Measurements from ENCODE around the gene STEAP1B. TPM values are rescaled to one million over a fixed set of nuclear protein-coding genes. Genes with fewer than 3 reads are reported as not detected.

The STEAP1B gene
- total and polyA plus RNA-seq, 8 donors = not detected

GRCh38 chr7:22444181-22444971 is 55.6 kb downstream of the STEAP1B start:
- intact Hi-C loops (cut with DNase I) = no loop called here
- Histone ChIP-seq H3K36me3 (no peaks in the 10 kb centered on the region), H3K4me1 (peaks cover 11 to 49% (median 32%) of the 10 kb centered on the region in 3 donors), H3K9me3 (no peaks in the 10 kb centered on the region), H3K4me3 (no peak overlapping the region), H3K27ac (peak overlapping the region; percentile 68 to 87 (median 77)), H3K27me3 (no peaks in the 10 kb centered on the region)
- DNase-seq (peak in 4 of 6 donors; percentile 46 to 77 (median 62)), ATAC-seq (peak; percentile 52 to 80 (median 72)), FAIRE-seq (no peak)
- TF ChIP-seq CTCF (IDR thresholded peaks at IDR 0.05) = no peak
- 66 to 68% methylated on average over 13 of the region's 13 CpGs for WGBS, 2 donors

- Histone ChIP-seq H3K27ac (peak overlapping the region; percentile 68 to 87 (median 77)), H3K9me3 (no peaks in the 10 kb centered on the region), H3K36me3 (no peaks in the 10 kb centered on the region), H3K27me3 (no peaks in the 10 kb centered on the region), H3K4me3 (no peak overlapping the region), H3K4me1 (peaks cover 11 to 49% (median 32%) of the 10 kb centered on the region in 3 donors)
- DNase-seq = no peak
- WGBS, 2 donors = 67 to 69% methylated on average over 7 of the region's 7 CpGs
- intact Hi-C loops (cut with DNase I) = no loop called here
- no peak for FAIRE-seq
- TF ChIP-seq CTCF (IDR thresholded peaks at IDR 0.05) = no peak
- ATAC-seq = peak in 1 of 4 donors; percentile 34
Observed at GRCh38 chr7:22443370-22444180, 56.4 kb downstream of the STEAP1B start.

GRCh38 chr7:22442882-22443369 is 57.1 kb downstream of the STEAP1B start:
- Histone ChIP-seq H3K9me3 (no peaks in the 10 kb centered on the region), H3K4me1 (peaks cover 11 to 49% (median 32%) of the 10 kb centered on the region in 3 donors), H3K4me3 (no peak overlapping the region), H3K27me3 (no peaks in the 10 kb centered on the region), H3K36me3 (no peaks in the 10 kb centered on the region), H3K27ac (peak overlapping the region in 3 of 4 donors; percentile 76 to 87 (median 78))
- FAIRE-seq = no peak
- no peak for DNase-seq
- WGBS, 2 donors = 81 to 88% methylated on average over 3 of the region's 3 CpGs
- no peak for TF ChIP-seq CTCF (IDR thresholded peaks at IDR 0.05)
- no peak for ATAC-seq
- intact Hi-C loops (cut with DNase I) = no loop called here

GRCh38 chr7:22442187-22442881 is 57.7 kb downstream of the STEAP1B start:
- ATAC-seq = peak; percentile 41 to 72 (median 72)
- Histone ChIP-seq H3K36me3 (no peaks in the 10 kb centered on the region), H3K27ac (peak overlapping the region in 3 of 4 donors; percentile 9 to 87 (median 78)), H3K27me3 (no peaks in the 10 kb centered on the region), H3K4me1 (peaks cover 11 to 49% (median 32%) of the 10 kb centered on the region in 3 donors), H3K9me3 (no peaks in the 10 kb centered on the region), H3K4me3 (no peak overlapping the region)
- no peak for FAIRE-seq
- 22 to 33% methylated on average over 8 of the region's 8 CpGs for WGBS, 2 donors
- intact Hi-C loops (cut with DNase I) = no loop called here
- TF ChIP-seq CTCF (IDR thresholded peaks at IDR 0.05) = no peak
- DNase-seq = peak in 3 of 6 donors; percentile 21 to 24 (median 24)
